ENCODE results near the gene LYPD6. TPM values are rescaled to one million over a fixed set of nuclear protein-coding genes. Genes with fewer than 3 reads are reported as not detected.

LYPD6 gene
- total and polyA plus RNA-seq, 2 donors (not counting 3 experiments of a cell fraction or from before 2014, with no cell fraction given), result 3.0 to 4.0 TPM

DNA sequence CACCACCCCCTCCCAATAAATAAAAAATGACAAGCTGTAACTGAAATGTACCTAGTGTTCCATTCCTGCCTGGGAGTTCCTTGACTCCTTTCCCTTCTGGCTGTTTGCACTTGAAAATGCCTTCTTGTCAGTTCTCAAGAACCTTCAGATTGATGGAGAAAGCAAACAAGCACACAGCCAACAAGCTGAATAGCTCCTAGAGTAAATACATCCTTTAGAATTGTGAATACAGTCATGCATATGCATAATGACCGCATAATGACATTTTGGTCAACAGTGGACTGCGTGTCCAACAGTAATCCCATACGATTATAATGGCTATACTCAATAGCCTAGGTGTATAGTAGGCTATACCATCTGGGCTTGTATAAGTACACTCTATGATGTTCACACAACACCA, 97.0 kb downstream of the LYPD6 start:
- Histone ChIP-seq H3K27me3 (ENCODE audit: control insufficient read depth in 2 of 2, insufficient read depth in 2 of 2, low read length in 2 of 2) (no peaks in the 10 kb centered on the region), H3K36me3 (ENCODE audit: control insufficient read depth in 2 of 2, extremely low read depth in 1 of 2, insufficient read depth in 2 of 2, low read length in 2 of 2) (no peaks in the 10 kb centered on the region), H2AFZ (ENCODE audit: low read depth, low read length) (no peak overlapping the region), H3K4me2 (ENCODE audit: insufficient read depth, low read length) (no peak overlapping the region), H3K4me3 (replicated peaks in 1 of 3; ENCODE audit: insufficient read depth in 1 of 3, low read depth in 1 of 3, low read length in 3 of 3) (no peak overlapping the region), H3K4me1 (ENCODE audit: control insufficient read depth, extremely low read depth, insufficient read depth, low read length) (no peaks in the 10 kb centered on the region), H3K9ac (replicated peaks; ENCODE audit: extremely low read depth, insufficient read depth, low read length) (no peak overlapping the region), H3K79me2 (ENCODE audit: control insufficient read depth, insufficient read depth, low read length) (no peaks in the 10 kb centered on the region), H3K27ac (ENCODE audit: insufficient read depth, low read depth, low read length) (no peak overlapping the region), H3K9me3 (replicated peaks; ENCODE audit: control insufficient read depth, insufficient read depth, low read length) (no peaks in the 10 kb centered on the region), H3K9me1 (replicated peaks; ENCODE audit: control insufficient read depth, extremely low read depth, insufficient read depth, low read length) (no peaks in the 10 kb centered on the region), H4K20me1 (replicated peaks; ENCODE audit: control insufficient read depth, extremely low read depth, insufficient read depth, low read length) (no peaks in the 10 kb centered on the region)
- ChIA-PET CTCF (no interaction called here), POLR2A (no interaction called here)
- FAIRE-seq (no peak), DNase-seq (ENCODE audit: low read depth, low spot score) (no peak)
- intact Hi-C loops (cut with micrococcal nuclease) (no loop called here), dilution Hi-C loops (cut with MboI; ENCODE audit: extremely low pct_ligation_motif_present, low sequenced_read_pairs) (no loop called here)
- no TSS peak for BruUV-seq (replicated peaks)
- no peak for TF ChIP-seq GATA2 (IDR thresholded peaks at IDR 0.05; ENCODE audit: insufficient read depth, insufficient read length, low read depth, low read length)
- TF ChIP-seq, protein P1, sequence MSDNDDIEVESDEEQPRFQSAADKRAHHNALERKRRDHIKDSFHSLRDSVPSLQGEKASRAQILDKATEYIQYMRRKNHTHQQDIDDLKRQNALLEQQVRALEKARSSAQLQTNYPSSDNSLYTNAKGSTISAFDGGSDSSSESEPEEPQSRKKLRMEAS (IDR thresholded peaks at IDR 0.05; ENCODE audit: insufficient read depth, insufficient read length), result no peak
- TF ChIP-seq MYC (IDR thresholded peaks at IDR 0.05; ENCODE audit: low read depth, low read length), result no peak
- no peak for TF ChIP-seq POLR2A (IDR thresholded peaks at IDR 0.05; ENCODE audit: low read depth, low read length)
- no peak for TF ChIP-seq JUN (IDR thresholded peaks at IDR 0.05; ENCODE audit: borderline replicate concordance, insufficient read depth, insufficient read length, low read depth)
- no peak for TF ChIP-seq EZH2 (IDR thresholded peaks at IDR 0.05; ENCODE audit: borderline replicate concordance, low read depth, low read length, severe bottlenecking)

DNA sequence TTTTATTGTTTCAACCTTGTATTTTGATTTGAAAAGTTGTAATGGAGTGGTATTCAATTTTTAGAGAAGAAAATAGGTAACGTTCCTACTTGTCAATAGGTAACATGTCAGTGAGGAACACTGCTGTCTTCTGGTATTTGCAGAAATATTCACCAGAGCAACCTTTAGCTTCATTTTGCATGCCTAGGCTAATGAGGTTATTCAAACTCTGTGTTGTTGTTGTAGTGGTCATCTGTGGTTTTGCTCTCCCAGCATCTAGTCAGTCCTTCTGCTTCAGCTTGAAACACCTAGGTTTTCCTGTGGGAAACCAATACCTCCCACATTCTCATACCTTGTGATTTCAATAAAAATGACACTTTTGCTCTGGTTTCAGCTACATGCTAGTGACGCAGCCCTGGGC, 98.4 kb downstream of the LYPD6 start:
- Histone ChIP-seq H3K4me1 (ENCODE audit: control insufficient read depth, extremely low read depth, insufficient read depth, low read length) (no peaks in the 10 kb centered on the region), H3K4me2 (ENCODE audit: insufficient read depth, low read length) (no peak overlapping the region), H3K36me3 (ENCODE audit: control insufficient read depth in 2 of 2, extremely low read depth in 1 of 2, insufficient read depth in 2 of 2, low read length in 2 of 2) (no peaks in the 10 kb centered on the region), H3K27me3 (ENCODE audit: control insufficient read depth in 2 of 2, insufficient read depth in 2 of 2, low read length in 2 of 2) (no peaks in the 10 kb centered on the region), H2AFZ (ENCODE audit: low read depth, low read length) (no peak overlapping the region), H3K9ac (replicated peaks; ENCODE audit: extremely low read depth, insufficient read depth, low read length) (no peak overlapping the region), H3K27ac (ENCODE audit: insufficient read depth, low read depth, low read length) (no peak overlapping the region), H3K4me3 (replicated peaks in 1 of 3; ENCODE audit: insufficient read depth in 1 of 3, low read depth in 1 of 3, low read length in 3 of 3) (no peak overlapping the region), H3K79me2 (ENCODE audit: control insufficient read depth, insufficient read depth, low read length) (no peaks in the 10 kb centered on the region), H3K9me1 (replicated peaks; ENCODE audit: control insufficient read depth, extremely low read depth, insufficient read depth, low read length) (no peaks in the 10 kb centered on the region), H3K9me3 (replicated peaks; ENCODE audit: control insufficient read depth, insufficient read depth, low read length) (no peaks in the 10 kb centered on the region), H4K20me1 (replicated peaks; ENCODE audit: control insufficient read depth, extremely low read depth, insufficient read depth, low read length) (no peaks in the 10 kb centered on the region)
- no TSS peak for BruUV-seq (replicated peaks)
- TF ChIP-seq FOS (IDR thresholded peaks at IDR 0.05; ENCODE audit: borderline replicate concordance, insufficient read depth, low read length) (no peak), GATA2 (IDR thresholded peaks at IDR 0.05; ENCODE audit: insufficient read depth, insufficient read length, low read depth, low read length) (no peak), POLR2AphosphoS5 (IDR thresholded peaks at IDR 0.05; ENCODE audit: insufficient read depth, low read depth, low read length) (no peak), POLR2A (IDR thresholded peaks at IDR 0.05; ENCODE audit: low read depth, low read length) (no peak), JUN (IDR thresholded peaks at IDR 0.05; ENCODE audit: borderline replicate concordance, insufficient read depth, insufficient read length, low read depth) (no peak), MYC (IDR thresholded peaks at IDR 0.05; ENCODE audit: low read depth, low read length) (no peak), EZH2 (IDR thresholded peaks at IDR 0.05; ENCODE audit: borderline replicate concordance, low read depth, low read length, severe bottlenecking) (no peak)
- TF ChIP-seq, protein P1 (IDR thresholded peaks at IDR 0.05; ENCODE audit: insufficient read depth, insufficient read length), result no peak
- TF ChIP-seq, protein P2, sequence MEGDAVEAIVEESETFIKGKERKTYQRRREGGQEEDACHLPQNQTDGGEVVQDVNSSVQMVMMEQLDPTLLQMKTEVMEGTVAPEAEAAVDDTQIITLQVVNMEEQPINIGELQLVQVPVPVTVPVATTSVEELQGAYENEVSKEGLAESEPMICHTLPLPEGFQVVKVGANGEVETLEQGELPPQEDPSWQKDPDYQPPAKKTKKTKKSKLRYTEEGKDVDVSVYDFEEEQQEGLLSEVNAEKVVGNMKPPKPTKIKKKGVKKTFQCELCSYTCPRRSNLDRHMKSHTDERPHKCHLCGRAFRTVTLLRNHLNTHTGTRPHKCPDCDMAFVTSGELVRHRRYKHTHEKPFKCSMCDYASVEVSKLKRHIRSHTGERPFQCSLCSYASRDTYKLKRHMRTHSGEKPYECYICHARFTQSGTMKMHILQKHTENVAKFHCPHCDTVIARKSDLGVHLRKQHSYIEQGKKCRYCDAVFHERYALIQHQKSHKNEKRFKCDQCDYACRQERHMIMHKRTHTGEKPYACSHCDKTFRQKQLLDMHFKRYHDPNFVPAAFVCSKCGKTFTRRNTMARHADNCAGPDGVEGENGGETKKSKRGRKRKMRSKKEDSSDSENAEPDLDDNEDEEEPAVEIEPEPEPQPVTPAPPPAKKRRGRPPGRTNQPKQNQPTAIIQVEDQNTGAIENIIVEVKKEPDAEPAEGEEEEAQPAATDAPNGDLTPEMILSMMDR (IDR thresholded peaks at IDR 0.05; ENCODE audit: extremely low read depth in 1 of 2, insufficient read depth in 1 of 2, low read depth in 1 of 2, low read length in 2 of 2), result no peak
- dilution Hi-C loops (cut with MboI; ENCODE audit: extremely low pct_ligation_motif_present, low sequenced_read_pairs), result no loop called here
- intact Hi-C loops (cut with micrococcal nuclease), result no loop called here
- ChIA-PET CTCF (no interaction called here), POLR2A (no interaction called here)
- DNase-seq (ENCODE audit: low read depth, low spot score) (no peak), FAIRE-seq (no peak)

Data from endothelial cell of umbilical vein (primary cell).